Suppressor macrophage (primary cell): ENCODE results near the gene EZH1.
A peak's percentile ranks its signal among the peaks of the same experiment; 100 is the strongest.

ENCODE experiments used
- DNase-seq, 4 experiments: peaks; one replicate each; pipeline ENCODE4 v3.0.0-alpha.2; 2020 to 2022

Gene EZH1

DNA sequence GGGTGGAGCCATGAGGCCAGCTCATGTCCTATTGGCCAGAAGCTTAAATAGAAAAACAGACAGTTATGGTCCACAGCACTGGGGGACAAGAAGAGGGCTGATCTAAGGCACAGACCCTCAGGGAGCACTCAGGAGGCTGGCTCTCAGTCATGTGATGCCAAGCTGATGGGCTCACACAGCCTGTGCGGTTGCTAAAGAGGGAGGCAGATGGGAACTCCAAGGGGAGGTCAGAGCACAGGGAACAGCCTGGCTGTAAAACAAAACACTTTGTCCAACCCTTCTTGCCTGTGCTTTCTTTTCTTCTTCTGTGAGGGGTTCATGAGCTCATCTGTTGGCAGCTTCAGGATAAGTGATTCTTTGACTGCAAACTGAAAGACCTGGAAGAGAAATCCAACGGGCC lies 35.3 kb downstream of the EZH1 start:
- DNase-seq = no peak

DNA sequence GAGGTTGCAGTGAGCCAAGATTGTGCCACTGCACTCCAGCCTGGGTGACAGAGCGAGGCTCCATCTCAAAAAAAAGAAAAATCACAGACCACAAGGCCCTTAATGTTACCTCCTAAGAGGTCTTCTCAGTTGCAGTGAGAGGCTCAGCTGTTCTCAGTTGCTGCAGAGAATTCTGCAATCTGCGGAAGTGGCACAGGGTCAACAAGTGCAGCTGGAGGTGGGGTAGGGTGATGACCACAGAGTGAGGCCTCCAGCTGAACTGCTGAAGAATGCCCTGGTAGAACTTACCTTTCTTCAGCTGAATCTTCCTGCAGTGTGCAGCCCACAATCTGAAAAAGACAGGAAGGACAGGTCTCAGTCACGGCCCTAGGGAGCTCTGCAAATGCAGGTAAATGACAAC lies 36.3 kb downstream of the EZH1 start:
- no peak for DNase-seq

- DNase-seq = no peak
Measured at GRCh38 chr17:42706732-42707131, 38.1 kb downstream of the EZH1 start.

DNA sequence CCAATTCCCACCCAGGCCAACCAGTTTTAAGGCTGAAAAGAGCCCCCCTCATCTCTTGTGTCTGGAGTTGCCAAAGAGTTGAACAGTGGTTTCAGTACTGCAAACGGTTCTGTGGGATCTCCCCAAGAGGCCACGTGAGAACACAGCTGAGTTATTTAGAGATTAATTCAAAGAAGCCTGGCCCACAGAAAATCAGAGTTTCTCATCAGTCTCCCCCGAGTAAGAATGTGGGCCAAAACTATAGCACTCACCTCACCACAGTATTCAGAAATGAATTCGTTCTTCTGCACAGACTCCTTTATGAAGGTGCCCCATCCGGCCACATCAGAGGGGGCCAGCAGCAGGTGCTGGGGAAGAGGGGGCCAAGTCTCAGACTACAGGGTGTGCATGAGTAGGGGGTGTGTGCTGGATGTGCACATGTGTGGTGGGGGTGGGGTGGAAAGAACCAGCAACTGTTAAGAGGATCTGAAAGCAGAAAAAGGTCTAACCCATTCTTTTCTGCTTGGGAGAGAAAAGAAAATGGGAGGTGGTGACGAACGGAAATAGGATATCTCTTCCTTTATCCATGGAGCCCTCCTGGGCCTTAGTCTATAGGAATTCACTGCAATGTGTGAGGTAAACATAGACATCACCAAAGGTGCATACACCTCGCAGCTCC lies 39.9 kb downstream of the EZH1 start:
- DNase-seq = no peak

GRCh38 chr17:42704490-42704836 lies 40.4 kb downstream of the EZH1 start:
- DNase-seq = no peak

GRCh38 chr17:42702446-42702845 lies 42.4 kb downstream of the EZH1 start:
- DNase-seq = no peak

GRCh38 chr17:42700586-42701289 lies 44.1 kb downstream of the EZH1 start:
- DNase-seq = no peak

DNA sequence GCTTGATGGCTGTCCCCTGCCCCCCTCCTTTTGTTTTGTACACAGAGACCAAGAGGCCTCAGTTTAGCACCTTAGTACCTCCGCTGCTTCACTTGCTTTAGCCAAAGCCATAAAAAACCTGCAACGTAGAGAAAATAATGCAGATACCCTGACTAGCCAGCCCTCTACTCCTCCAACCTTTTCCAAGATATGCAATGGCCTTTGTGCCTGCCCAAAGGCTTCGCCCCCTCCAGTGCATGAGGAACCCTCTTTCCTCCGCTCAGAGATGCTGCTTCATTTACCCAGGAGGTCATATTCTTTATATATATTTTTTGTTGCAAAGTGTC lies 45.5 kb downstream of the EZH1 start:
- DNase-seq = no peak

DNA sequence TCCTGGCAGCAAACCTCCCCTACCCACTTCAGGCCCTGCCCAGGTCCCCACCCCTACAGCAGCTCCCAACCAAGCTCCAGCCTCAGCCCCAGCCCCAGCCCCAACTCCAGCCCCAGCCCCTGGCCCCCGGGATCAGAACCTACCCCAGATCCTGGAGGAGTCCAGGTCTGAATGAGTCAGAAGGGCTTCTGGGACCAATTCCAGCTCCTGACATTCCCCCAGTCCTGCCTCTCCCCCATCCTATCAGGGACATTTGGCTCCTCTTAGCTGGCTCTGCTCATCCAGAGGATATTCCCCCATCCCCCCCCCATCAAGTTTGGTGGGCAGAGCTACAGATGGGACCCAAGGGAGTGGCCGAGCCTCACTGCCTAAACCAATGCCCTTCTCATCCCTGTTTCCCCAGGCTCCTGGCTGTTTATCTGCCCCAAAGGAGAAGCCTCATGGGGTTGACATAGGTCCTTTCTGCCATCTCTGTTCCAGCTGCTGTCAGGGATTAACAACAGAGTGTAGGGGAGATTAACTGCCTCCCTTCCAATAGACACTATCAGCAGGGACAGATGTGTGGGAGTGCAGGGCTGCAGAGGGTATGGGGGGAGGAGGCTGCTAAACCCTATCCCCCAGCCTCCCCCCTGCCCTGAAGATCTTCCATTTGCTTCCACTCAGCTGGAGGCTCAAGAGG lies 46.0 kb downstream of the EZH1 start:
- DNase-seq = no peak

GRCh38 chr17:42697108-42697811 lies 47.6 kb downstream of the EZH1 start:
- no peak for DNase-seq

DNA sequence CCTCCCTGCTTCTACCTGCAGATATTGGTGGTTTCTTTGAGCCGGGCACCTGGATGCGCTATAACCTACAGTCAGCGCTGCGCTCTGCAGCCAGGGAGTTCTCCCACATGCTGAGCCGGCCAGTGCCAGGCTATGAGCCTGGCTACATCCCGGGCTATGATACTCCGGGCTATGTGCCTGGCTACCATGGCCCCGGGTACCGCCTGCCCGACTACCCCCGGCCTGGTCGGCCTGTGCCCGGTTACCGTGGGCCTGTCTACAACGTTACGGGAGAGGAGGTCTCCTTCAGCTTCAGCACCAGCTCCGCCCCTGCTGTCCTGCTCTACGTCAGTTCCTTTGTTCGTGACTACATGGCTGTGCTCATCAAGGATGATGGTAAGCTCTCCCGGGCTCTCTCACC lies 49.3 kb downstream of the EZH1 start:
- DNase-seq = no peak

- DNase-seq = no peak
Measured at GRCh38 chr17:42694524-42694923, 50.3 kb downstream of the EZH1 start.

DNA sequence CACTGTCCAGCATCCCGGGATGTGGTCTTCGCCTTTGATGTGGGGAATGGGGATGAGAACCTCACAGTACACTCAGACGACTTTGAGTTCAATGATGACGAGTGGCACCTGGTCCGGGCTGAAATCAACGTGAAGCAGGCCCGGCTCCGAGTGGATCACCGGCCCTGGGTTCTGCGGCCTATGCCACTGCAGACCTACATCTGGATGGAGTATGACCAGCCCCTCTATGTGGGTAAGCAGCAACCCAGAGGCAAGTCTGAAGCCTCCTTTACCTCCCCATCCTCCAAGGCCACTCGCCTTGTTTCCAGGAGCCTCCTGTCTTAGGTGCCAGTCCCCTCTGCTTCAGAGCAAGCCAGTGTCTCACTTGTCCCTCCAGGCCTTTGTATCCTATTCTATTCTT lies 52.4 kb downstream of the EZH1 start:
- no peak for DNase-seq

GRCh38 chr17:42691021-42691545 lies 53.8 kb downstream of the EZH1 start:
- no peak for DNase-seq

DNA sequence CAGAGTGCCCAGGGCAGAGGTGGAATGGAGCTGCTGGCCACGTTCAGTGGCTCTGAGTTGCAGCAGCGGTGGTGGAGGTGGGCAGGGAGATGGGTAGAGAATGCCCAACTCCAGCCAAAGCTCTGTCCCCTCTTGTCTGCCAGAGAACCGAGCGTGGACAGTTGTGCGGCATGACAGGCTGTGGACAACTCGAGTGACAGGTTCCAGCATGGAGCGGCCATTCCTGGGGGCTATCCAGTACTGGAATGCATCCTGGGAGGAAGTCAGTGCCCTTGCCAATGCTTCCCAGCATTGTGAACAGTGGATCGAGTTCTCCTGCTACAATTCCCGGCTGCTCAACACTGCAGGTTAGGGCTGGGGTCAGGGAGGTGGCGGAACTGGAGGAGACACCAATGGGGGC lies 54.2 kb downstream of the EZH1 start:
- no peak for DNase-seq

DNA sequence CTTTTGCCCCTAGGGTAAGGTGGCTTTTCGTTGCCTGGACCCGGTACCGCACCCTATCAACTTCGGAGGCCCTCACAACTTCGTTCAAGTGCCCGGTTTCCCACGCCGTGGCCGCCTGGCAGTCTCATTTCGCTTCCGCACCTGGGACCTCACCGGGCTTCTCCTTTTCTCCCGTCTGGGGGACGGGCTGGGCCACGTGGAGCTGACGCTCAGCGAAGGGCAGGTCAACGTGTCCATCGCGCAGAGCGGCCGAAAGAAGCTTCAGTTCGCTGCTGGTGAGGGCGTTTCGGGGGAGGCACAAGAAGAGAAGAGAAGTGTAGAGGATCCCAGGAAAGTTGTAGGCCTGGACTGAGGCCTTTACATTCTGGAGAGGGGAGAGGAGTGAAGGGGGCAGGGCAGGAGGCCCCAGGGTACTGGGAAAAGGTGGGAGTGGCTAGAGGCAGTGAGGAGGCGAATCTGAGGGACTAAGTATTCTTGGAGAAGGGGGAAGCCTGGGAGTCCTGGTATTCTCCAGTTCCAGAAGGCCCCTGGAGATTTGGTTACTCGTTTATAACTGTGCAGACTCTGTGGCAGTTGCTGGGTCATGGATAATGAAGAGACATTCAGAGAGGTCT lies 57.0 kb downstream of the EZH1 start:
- no peak for DNase-seq

GRCh38 chr17:42686520-42687128 lies 58.2 kb downstream of the EZH1 start:
- no peak for DNase-seq

- no peak for DNase-seq
Measured at GRCh38 chr17:42685831-42686230, 59.0 kb downstream of the EZH1 start.

DNA sequence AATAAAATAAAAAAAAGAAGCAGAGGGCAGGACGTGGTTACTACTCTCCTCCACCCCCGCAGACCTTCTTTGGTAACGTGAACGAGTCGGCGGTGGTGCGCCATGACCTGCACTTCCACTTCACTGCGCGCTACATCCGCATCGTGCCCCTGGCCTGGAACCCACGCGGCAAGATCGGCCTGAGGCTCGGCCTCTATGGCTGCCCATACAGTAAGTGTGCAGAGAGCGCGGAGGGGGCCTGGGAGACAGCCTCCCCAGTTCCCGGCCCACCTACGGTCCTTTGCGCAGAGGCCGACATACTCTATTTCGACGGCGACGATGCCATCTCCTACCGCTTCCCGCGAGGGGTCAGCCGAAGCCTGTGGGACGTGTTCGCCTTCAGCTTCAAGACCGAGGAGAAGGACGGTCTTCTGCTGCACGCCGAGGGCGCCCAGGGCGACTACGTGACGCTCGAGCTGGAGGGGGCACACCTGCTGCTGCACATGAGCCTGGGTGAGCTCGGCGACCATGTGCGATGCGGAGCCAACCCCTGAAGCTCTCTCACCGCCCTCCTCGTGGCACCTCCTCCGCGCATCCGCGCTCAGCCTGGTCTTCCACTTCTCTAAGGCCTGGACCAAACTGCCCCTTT lies 59.8 kb downstream of the EZH1 start:
- DNase-seq = no peak

DNA sequence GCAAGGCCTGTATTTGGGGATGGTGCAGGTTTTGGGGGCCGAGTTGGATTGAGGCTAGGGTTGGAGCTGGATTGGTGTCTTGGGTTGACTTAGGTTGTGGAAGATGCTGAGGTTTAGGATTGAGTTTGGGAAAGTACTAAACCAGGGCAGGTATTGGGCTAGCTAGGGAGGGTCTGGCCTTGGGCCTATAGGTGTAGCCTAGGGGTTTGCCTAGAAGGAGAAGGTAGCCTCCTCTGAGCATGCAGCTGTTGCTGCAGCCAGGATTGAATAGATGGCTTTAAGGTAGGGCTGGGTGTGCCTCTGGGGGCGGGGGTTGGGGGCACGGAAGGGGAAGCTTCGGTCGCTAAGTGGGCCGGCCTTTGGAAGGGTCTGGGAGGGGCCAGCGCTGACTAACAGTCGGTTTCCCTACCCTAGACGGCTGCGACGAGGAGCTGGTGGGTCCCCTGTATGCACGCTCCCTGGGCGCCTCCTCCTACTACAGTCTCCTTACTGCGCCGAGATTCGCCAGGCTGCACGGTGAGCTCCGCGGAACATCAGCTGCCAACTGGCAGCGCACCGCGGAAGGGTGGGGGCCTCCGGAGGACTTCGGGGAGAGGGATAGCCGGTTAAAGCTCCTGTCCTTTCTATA lies 61.3 kb downstream of the EZH1 start:
- DNase-seq = no peak

DNA sequence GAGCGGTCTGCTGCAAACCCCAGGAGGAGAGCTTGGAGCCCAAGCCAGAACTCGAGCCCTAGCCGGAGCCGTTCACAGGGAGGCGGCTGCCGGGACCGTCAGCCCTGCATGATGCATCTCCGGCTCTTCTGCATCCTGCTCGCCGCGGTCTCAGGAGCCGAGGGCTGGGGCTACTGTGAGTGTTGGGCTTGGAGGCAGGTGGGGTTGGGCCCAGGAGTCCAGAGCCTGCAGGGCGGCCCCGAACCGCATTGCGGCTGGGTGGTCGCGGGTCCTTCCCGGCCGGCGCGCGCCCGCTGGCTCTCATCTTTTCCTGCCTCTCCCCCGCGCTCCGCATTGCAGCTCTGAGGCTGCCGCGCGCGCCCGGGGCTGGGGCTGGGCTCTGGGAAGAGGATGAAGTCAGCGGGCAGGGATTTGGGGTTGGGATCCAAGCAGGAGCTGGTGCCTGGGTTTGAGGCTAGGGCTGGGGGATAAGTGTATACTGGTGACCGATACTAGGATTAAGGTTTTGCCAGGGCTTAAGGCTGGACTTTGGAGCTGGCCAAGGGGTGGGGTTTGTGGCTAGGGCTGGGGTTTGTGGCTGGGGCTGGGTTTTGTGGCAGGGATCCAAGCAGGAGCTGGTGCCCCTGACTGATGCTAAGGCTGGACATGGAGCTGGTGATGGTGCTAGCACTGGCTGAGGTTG lies 62.0 kb downstream of the EZH1 start:
- peak in 3 of 4 experiments; percentile 35 to 56 (median 42) for DNase-seq
